Lung (tissue), 12 donors: ENCODE data around the gene CGB1. TPM values are rescaled to one million over a fixed set of nuclear protein-coding genes. Genes with fewer than 3 reads are reported as not detected.
"Not testable (repeated sequence)": the region's sequence is repeated elsewhere in the genome, so short reads cannot be mapped to it uniquely, and the experiment has no call there.

Experiments
- ATAC-seq: fragments of 200-7000 bp; cut with Tn5 transposase; one replicate; pipeline ENCODE4 v1.9.1; 2020; ENCODE audit warnings: moderate number of reproducible peaks; ENCODE audit not compliant: insufficient read depth, low FRiP score
- DNase-seq, 3 donors: peaks; one replicate each; pipeline ENCODE4 v3.0.0-alpha.2; 2013 to 2017
- H3K27ac ChIP-seq, 2 donors: one replicate each; pipeline ENCODE4 v1.5.1; 2013; ENCODE audit warnings: mild to moderate bottlenecking in 2 of 2, moderate library complexity in 2 of 2, control low read depth in 1 of 2, inconsistent platforms in 1 of 2, low read depth in 1 of 2, low read length in 1 of 2
- H3K27me3 ChIP-seq, 3 donors: one replicate each; pipeline ENCODE4 v1.5.1; 2013; ENCODE audit warnings: low read length in 2 of 3; ENCODE audit not compliant: control insufficient read depth in 3 of 3, insufficient read depth in 3 of 3
- H3K36me3 ChIP-seq, 4 donors: one replicate each; pipeline ENCODE4 v1.5.1; 2013; ENCODE audit warnings: low read length in 4 of 4, mild to moderate bottlenecking in 1 of 4, moderate library complexity in 1 of 4; ENCODE audit not compliant: control insufficient read depth in 4 of 4, insufficient read depth in 4 of 4
- H3K4me1 ChIP-seq, 5 donors: one replicate each; pipeline ENCODE4 v1.5.1; 2013; ENCODE audit warnings: low read length in 5 of 5, mild to moderate bottlenecking in 2 of 5, moderate library complexity in 1 of 5; ENCODE audit not compliant: control insufficient read depth in 5 of 5, insufficient read depth in 5 of 5
- H3K4me3 ChIP-seq: one replicate; pipeline ENCODE4 v1.5.1; 2013; ENCODE audit warnings: mild to moderate bottlenecking, control low read depth, moderate library complexity
- H3K9ac ChIP-seq, 2 donors: one replicate each; pipeline ENCODE4 v1.5.1; 2013; ENCODE audit warnings: low read length in 2 of 2, control low read depth in 1 of 2; ENCODE audit not compliant: insufficient read depth in 1 of 2
- H3K9me3 ChIP-seq, 4 donors: one replicate each; pipeline ENCODE4 v1.5.1; 2013; ENCODE audit warnings: low read length in 3 of 4, mild to moderate bottlenecking in 1 of 4, moderate library complexity in 1 of 4; ENCODE audit not compliant: control insufficient read depth in 4 of 4, insufficient read depth in 3 of 4
- WGBS, 2 donors: extraction: QIAGEN DNeasy Blood & Tissue Kit; methylation state at CpG; one replicate each; pipeline ENCODE4 v1.1.7; 2013; 5-methylcytosine and 5-hydroxymethylcytosine counted together
- polyA plus RNA-seq, 2 donors: library from polyadenylated mRNA; stranded (reverse); fragments of 200-250 nt; gene quantifications; one replicate each; pipeline ENCODE4 v1.2.1, GENCODE V29; 2013
- total RNA-seq, 2 donors: library from RNA; depleted of rRNA in 1 of 2; stranded (reverse); fragments of >200 nt in 1 of 2; gene quantifications; one replicate each; pipeline ENCODE4 v1.2.1, GENCODE V29; 2014 to 2021
- TF ChIP-seq, protein P1 (sequence below): IDR thresholded peaks from 2 replicates; pipeline ENCODE4 v1.5.1; 2012; ENCODE audit warnings: mild to moderate bottlenecking; ENCODE audit errors: control extremely low read depth, extremely low read depth
- donor health status: control.
- donor health status: control.
- donor health status: Bipolar disorder and iron deficiency.
- donor health status: healthy.
- donor health status: DM: yes; HTN: yes; CAD: no.

CGB1 gene
- total and polyA plus RNA-seq, 4 donors, result not detected

DNA sequence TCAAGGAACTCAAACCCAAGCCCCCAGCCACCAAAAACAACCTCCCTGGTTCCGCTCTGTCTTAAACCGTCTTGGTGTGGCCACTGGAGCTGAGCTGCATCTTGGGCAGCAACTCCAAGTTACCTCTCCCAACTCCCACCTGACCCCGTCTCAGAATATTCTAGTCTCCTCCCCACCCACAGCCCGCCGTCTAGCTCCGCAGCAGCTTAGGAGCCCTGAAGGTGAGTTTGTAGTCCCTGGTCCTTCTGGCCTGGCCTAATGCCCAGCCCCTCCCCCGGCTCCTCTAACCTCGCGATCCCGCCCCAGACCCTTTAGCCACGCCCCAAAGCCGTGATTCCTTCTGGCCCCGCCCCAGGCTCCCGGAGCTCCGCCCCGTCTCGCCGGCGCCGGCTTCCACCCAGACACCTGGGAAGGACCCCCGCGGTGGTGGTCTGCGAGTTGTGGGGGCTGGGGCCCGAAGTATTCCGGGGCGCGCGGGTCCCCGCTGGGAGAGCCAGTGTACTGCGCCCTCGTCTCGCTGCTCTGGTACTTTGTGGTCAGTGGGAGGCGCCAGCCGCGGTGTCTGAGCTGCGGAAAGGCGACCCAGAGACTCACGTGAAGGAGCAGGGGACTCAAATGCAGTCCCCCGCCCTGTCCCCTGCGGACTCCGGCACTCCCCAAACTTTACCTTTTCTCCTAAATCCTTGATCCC, 17.3 kb downstream of the CGB1 start:
- Histone ChIP-seq H3K36me3 (peaks cover 6 to 19% (median 6%) of the 10 kb centered on the region in 4 donors), H3K27me3 (peaks cover 0 to 30% (median 15%) of the 10 kb centered on the region in 3 donors), H3K4me3 (no peak overlapping the region), H3K9me3 (no peaks in the 10 kb centered on the region), H3K9ac (no peak overlapping the region), H3K4me1 (peaks cover 0 to 19% (median 4%) of the 10 kb centered on the region in 5 donors), H3K27ac (no peak overlapping the region)
- TF ChIP-seq, protein P1, sequence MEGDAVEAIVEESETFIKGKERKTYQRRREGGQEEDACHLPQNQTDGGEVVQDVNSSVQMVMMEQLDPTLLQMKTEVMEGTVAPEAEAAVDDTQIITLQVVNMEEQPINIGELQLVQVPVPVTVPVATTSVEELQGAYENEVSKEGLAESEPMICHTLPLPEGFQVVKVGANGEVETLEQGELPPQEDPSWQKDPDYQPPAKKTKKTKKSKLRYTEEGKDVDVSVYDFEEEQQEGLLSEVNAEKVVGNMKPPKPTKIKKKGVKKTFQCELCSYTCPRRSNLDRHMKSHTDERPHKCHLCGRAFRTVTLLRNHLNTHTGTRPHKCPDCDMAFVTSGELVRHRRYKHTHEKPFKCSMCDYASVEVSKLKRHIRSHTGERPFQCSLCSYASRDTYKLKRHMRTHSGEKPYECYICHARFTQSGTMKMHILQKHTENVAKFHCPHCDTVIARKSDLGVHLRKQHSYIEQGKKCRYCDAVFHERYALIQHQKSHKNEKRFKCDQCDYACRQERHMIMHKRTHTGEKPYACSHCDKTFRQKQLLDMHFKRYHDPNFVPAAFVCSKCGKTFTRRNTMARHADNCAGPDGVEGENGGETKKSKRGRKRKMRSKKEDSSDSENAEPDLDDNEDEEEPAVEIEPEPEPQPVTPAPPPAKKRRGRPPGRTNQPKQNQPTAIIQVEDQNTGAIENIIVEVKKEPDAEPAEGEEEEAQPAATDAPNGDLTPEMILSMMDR, result no peak
- WGBS, 2 donors, result 13 to 18% methylated on average over 40 to 41 of the region's 41 CpGs
- ATAC-seq, result peak; percentile 37
- peak; percentile 40 to 70 (median 47) for DNase-seq

DNA sequence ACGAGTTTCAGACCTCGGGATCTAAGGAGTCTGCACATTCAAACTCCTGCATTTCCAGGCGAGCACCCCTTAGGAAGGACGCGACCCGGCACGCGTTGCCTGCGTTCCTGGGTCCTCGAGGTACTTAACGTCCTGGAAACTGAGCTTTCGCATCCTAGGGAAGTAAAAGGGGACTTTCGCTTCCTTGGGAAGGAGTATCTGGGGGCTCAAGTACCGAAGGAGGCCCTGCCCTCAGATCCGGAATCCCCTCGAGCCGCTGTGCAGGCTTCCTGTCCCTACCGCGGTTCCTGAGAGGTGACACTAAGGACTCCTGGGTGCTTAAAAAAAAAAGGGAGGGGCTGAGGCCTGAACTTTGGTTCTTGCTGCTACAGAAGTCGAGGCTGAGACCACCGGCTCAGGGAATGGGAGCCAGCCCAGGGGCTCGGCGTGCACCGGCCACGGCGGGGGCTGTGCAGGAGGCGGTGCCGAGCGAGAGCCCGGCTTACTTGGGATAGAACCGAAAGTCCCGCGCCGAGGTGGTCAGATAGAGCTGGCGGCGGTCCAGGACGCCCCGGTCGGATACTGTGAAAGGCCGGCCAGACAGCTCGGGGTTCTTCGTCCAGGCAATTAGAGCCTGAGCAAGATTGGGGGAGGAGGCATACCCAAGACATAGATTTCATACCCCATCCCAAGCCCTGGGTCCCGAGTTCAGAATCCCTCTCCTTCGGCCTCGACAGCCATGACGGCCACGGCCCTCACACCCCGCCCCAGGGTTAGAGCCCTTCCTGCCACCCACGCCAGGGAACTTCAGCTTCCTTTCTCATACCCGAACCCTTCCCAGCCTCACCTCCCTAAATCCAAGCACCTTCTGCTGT, 18.1 kb downstream of the CGB1 start:
- WGBS, 2 donors, result 4% methylated on average over 50 of the region's 50 CpGs
- H3K36me3 ChIP-seq, result peaks cover 7 to 23% (median 8%) of the 10 kb centered on the region in 4 donors
- H3K27me3 ChIP-seq, result peaks cover 0 to 30% (median 15%) of the 10 kb centered on the region in 3 donors
- not testable (repeated sequence) for H3K9ac ChIP-seq, H3K27ac ChIP-seq, H3K9me3 ChIP-seq, ATAC-seq
- H3K4me1 ChIP-seq, result peaks cover 0 to 19% (median 4%) of the 10 kb centered on the region in 5 donors
- H3K4me3 ChIP-seq, result peak overlapping the region; percentile 26
- DNase-seq, result peak in 2 of 3 donors; percentile 25 to 29

DNA sequence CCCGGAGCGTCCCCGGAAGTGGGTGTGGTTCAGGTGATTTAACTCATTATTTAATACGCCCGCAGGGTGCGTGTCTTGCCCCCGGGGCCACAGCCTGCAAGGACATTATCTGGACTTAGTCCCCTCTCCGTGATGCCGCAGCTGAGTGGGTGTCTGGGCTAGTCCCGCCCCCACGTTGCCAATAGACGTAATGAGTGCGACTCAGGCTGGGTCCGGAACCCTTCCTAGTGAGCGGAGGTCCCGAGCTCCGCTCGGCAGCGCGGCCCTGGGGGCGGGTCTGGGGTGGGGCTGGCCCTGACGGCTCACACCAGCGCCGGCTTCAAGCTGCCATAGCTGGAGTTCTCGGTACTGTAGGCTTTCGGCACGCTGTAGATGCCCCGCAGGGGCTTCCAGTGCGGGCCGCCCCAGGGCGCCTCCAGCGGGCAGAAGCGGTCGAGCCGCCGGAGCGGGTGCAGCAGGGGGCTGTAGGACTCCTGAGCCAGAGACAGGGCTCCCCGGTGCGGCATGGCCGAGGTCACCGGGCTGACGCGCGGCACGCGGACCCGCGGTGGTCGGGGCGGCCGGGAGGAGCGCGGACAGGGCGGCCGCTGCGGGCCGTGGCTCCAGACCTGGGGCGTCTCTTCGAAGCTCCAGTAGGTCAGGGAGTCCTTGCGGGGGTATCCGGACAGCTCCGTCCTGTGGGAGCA, 18.9 kb downstream of the CGB1 start:
- H3K27ac ChIP-seq, result no peak overlapping the region
- 0 to 1% methylated on average over 62 of the region's 62 CpGs for WGBS, 2 donors
- peaks cover 0 to 19% (median 4%) of the 10 kb centered on the region in 5 donors for H3K4me1 ChIP-seq
- H3K9me3 ChIP-seq, result no peaks in the 10 kb centered on the region
- H3K27me3 ChIP-seq, result peaks cover 0 to 30% (median 15%) of the 10 kb centered on the region in 3 donors
- DNase-seq, result peak; percentile 49 to 63 (median 57)
- TF ChIP-seq, protein P1, result no peak
- H3K9ac ChIP-seq, result no peak overlapping the region
- H3K36me3 ChIP-seq, result peaks cover 7 to 27% (median 9%) of the 10 kb centered on the region in 4 donors
- H3K4me3 ChIP-seq, result peak overlapping the region; percentile 10
- peak; percentile 35 for ATAC-seq
